T-helper 2 cell treated with Interferon-gamma antibody and Interleukin-4, amounts not matched to agents 100 ng/mL and 5 ng/mL, for 36 hours (primary cell): Measurements from ENCODE around the gene ATAT1. TPM values are rescaled to one million over a fixed set of nuclear protein-coding genes. Genes with fewer than 3 reads are reported as not detected.

Experiments
- intact Hi-C: fragments of 100-400 bp; cut with micrococcal nuclease; formaldehyde crosslinking; loops from one replicate; pipeline ENCODE4 v1.15.1; 2023
- total RNA-seq: library from RNA; stranded (reverse); gene quantifications from 2 replicates; pipeline ENCODE4 v1.2.3, GENCODE V29; 2022

The ATAT1 gene
- 9.0 and 9.6 TPM in 2 replicates for total RNA-seq

DNA sequence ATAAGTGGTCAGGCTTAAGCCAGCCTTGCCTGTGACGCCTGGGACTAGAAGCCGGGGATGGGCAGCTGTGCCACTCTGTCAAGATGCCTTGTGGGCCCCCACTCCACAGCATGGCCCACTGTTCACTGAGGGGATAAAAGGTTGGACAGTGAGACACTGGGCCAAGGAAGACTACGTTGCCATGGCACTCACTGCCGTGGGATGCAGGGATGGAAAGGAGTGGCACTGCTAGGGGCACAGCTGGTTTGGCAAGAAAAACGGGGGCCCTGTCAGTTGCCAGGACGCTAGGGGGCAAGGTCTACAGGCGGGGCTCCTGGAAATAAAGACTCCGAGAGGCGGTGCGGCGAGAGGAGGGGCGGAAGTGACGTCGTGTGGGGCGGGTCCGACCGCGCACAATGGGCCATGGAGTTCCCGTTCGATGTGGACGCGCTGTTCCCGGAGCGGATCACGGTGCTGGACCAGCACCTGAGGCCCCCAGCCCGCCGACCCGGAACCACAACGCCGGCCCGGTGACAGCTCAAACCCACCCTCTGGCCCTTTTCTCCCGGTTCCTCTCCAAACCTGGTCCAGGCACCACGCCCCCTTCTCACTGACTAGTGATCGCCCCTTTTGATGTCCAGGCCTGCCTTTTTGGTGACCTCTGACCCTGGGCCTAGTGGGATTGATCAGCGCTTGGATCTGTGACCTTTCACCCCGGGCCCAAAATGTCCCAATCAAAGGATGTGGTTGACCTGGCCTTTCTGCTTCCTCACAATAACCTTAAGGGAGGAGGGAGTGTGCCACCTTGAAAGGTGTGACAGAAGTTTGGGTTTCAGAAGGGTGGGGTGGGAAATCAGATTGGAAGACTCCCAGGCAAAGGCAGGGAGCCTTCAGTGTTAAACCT is at the start of gene ATAT1:
Gene ATAT1 (plus strand): TSS at position 391 of the 883 bp plus-strand sequence.
- intact Hi-C loops: loop anchor here (1.0 kb wide), 3 partner anchors 9 to 47 kb away; partner anchors contain the start of genes C6orf136, DHX16, MRPS18B and PPP1R10

DNA sequence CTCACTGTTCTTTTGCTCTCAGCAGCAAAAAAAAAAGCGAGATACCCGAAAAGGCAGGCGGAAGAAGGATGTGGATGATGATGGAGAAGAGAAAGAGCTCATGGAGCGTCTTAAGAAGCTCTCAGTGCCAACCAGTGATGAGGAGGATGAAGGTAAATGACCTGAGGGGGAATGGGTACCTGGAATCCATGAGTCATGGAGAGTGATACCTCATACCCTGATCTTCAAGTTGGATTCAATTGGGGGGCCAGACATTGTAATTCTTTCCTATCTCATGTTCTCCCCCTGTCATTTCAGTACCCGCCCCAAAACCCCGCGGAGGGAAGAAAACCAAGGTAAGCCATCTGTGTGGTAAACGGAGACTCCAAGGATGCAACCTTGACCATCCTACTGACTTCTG is 48.6 kb upstream of the ATAT1 start:
- intact Hi-C loops: no loop called here

DNA sequence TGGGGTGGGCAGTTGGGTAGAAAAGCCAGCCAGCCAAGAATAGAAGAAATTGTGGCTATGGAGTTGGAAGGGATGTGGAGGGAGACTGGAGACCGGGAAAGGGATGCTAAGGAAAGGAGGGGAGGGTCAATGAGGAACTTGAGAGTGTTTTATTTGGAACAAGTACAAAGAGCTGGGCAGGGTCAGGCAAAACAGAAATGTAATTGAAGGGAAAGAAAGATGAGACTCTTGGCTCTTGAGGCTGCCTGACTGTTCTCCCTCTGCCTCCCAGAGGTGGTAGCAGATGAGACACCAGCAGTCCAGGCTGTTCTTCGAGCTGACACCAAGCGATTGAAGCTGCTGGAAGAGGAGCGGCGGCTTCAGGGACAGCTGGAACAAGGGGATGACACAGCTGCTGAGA is 42.8 kb upstream of the ATAT1 start:
- intact Hi-C loops: no loop called here

DNA sequence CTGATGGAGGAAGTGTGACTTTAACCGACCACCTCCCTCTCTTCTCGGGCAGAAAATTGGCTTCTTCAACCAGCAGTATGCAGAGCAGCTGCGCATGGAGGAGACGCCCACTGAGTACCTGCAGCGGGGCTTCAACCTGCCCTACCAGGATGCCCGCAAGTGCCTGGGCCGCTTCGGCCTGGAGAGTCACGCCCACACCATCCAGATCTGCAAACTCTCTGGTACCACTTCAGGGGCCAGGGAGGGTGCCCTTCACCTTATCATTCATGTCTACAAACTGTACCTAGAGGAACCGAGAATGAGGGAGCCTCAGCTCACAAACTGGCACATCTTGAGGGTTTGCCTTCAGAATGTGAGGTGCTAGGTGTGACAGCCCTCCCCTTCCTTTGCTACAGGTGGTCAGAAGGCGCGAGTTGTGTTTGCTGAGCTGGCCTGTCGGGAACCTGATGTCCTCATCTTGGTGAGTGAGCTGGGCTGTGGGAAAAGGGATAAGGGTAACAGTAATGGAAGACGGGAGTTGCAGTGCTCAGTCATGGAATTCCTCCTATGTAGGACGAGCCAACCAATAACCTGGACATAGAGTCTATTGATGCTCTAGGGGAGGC is 36.8 kb upstream of the ATAT1 start:
- intact Hi-C loops: no loop called here

DNA sequence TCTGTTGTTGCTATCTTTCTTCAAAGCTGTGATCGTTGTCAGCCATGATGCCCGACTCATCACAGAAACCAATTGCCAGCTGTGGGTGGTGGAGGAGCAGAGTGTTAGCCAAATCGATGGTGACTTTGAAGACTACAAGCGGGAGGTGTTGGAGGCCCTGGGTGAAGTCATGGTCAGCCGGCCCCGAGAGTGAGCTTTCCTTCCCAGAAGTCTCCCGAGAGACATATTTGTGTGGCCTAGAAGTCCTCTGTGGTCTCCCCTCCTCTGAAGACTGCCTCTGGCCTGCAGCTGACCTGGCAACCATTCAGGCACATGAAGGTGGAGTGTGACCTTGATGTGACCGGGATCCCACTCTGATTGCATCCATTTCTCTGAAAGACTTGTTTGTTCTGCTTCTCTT is 36.2 kb upstream of the ATAT1 start:
- intact Hi-C loops: no loop called here

DNA sequence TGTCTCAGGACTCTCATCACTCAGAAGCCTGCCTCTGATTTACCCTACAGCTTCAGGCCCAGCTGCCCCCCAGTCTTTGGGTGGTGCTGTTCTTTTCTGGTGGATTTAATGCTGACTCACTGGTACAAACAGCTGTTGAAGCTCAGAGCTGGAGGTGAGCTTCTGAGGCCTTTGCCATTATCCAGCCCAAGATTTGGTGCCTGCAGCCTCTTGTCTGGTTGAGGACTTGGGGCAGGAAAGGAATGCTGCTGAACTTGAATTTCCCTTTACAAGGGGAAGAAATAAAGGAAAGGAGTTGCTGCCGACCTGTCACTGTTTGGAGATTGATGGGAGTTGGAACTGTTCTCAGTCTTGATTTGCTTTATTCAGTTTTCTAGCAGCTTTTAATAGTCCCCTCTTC is 35.7 kb upstream of the ATAT1 start:
- intact Hi-C loops: no loop called here

DNA sequence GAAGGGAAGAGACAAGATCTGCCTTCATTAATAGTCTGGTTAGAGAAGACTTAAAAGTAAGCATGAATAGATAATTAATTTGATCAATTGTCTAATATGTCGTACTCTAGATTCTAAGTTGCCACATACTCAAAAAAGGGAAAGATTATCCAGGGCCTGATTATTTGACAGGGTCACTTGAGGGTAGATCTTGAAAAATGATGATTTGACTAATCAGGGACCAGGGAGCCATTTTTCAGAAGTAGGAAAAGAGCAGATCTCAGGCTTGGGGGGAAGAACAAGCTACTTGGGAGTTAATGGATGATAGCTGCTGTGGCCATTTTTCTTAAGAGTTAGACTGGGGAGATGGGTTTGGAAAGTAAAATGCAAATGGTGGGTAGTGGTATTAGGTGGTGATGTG is 34.4 kb upstream of the ATAT1 start:
- intact Hi-C loops: no loop called here

DNA sequence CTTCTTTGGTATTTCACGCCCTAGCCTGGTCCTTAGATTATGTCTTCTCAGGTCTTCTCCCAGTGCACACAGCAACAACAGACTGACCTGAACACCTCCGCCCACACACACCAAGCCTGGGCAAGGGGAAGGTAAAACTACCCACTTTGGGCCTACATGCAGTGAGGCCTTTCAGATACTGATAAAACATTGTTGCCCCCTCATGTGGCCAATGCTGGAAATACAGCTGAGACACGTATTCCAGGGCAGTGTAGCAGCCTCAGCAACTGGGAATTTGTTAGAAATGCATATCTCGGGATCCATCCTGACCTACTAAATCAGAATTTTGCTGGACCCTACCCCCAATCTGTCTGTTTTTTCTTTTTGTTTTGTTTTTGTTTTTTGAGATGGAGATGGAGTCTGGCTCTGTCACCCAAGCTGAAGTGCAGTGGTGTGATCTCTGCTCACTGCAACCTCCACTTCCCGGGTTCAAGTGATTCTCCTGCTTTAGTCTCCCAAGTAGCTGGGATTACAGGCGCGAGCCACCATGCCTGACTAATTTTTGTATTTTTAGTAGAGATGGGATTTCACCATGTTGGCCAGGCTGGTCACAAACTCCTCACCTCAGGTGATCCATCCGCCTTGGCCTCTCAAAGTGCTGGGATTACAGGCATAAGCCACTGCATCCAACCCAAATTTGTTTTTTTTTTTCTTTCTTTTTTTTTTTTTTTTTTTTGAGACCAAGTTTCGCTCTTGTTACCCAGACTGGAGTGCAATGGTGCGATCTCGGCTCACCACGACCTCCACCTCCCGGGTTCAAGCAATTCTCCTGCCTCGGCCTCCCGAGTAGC is 29.1 kb upstream of the ATAT1 start:
- intact Hi-C loops: loop anchor here (1.0 to 2.0 kb wide), 3 partner anchors 56 to 115 kb away; no protein-coding TSS in a partner anchor

DNA sequence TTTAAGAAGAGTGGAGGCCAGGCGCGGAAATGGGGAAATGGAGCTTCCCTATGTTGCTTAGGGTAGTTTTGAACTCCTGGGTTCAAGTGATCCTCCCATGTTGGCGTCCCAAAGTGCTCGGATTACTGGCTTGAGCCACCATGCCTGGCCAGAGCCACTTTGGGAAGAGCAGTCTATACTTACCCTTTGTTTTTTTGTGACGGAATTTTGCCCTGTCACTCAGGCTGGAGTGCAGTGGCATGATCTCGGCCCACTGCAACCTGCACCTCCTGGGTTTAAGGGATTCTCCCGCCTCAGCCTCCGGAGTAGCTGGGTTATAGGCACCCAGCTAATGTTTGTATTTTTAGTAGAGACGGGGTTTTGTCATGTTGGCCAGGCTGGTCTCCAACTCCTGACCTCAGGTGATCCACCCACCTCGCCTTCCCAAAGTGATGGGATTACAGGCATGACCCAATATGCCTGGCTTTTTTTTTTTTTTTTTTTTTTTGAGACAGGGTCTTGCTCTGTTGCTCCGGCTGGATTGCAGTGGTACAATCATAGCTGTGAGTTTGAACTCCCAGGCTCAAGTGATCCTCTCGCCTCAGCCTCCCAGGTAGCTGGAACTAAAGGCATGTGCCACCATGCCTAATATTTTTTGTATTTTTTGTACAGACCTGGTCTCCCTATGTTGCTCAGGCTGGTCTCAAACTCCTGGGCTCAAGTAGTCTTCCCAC is 27.6 kb upstream of the ATAT1 start:
- intact Hi-C loops: no loop called here

DNA sequence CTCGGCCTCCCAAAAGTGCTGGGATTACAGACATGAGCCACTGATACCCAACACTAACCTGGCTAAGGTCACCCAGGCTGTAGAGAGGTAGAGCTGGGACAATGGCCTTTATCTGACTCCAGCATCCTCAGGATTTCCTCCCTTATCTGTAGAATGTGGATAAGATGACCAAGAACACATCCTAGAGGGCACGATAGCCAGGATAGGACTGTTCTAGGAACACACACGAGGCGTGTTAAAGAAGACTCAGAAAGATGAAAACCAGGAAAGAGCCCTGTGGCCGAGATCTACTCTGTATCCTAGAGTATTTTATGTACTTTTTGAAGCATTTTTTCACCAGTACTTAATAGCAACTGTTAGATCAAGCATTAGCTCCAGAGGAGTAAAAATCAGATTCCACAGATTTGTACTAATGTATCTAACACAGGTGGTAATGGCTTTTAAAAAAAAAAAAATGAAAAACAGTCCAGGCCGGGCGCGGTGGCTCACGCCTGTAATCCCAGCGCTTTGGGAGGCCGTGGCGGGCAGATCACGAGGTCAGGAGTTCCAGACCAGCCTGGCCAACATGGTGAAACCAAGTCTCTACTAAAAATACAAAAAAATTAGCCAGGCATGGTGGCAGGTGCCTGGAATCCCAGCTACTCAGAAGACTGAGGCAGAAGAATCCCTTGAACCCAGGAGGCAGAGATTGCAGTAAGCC is 26.9 kb upstream of the ATAT1 start:
- intact Hi-C loops: no loop called here

DNA sequence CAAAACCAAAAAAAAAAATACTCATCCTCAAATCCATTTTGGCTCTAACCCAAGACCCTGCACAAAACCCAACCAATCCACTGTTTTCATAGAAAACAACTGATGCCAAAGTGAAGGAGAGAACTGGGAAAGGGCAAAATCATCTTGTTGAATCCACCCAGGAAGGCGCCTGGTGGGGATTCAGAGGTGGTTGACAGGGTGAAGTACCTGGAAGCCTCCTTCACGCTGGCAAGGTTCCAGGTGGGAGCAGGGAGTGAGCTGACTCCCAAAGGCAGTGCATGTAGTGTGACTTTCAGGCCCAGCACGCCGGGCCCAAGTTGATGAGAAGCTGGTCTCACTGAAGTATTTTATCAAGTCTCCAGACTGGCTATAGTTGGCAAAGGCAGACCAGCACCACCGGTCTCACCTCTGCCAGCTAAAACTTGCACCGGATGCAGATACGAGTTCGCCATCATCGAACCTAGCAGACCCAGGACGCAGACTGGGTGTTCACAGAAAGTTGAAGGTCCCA is 26.2 kb upstream of the ATAT1 start:
- intact Hi-C loops: no loop called here

DNA sequence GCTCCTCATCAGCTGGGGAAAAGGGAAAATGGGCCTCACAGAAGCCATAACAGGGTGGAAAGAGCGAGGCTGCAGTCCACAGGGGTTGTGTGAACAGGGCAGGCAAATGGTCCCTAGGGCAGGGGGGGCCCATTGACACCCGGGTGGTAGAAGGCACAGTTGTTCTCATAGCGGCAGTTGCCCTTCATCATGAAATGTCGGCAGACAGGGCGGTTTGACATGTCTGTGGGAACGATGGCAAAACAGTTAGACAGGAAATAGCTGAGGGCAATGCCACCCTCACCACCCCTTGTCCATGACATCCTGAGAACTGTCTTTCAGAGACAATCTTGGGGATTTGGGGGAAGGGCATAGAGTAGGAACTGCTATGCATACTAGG is 25.2 kb upstream of the ATAT1 start:
- intact Hi-C loops: no loop called here

DNA sequence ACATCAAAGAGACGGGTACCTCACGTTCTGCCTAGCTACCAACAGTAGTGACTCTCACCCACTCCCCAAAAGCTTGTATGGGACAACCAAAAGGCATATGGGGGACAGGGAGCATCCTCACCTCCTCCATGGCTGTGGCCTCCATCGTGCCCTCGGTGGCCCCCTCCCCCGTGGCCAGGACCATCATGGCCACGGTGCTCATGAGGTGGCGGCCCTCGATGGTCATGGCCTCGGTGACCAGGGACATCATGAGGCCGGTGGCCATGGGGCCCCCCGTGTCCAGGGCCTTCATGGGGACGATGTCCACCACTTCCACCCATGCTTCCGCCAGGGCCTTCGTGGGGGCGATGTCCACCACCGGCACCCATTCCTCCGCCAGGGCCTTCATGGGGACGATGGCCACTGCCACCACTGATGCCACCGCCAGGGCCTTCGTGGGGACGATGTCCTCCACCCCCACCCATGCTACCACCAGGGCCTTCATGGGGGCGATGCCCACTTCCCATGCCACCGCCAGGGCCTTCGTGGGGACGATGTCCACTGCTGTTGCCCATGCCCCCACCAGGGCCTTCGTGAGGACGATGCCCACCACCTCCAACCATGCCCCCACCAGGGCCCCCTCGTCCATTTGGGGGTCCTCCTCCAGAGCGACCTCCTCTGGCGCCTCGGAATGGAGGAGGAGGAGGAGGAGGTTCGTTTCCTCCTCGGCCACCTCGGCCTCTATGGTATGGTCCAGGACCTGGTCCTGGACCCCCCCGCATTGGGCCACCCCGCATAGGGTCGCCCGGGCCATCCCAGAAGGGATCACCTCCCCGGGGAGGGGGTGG is 24.6 kb upstream of the ATAT1 start:
- intact Hi-C loops: no loop called here

DNA sequence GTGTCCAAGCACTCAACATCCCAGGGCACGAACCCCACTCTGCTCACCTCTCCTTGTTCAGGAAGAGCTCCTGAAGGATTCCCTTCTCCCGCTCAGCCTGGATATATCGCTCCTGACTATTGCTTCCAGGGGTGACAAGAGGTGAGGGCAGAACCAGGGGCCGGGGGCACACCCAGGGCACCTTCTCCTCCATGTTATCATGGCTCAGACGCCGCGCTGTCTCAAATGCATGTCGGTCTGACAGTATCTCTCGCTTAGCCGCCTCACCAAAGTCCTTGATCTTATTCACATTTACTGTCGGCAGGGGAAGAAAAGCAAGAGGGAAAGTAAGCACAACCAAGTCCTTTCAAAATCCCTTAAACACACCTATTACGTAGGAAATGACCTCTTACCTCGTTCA is 22.7 kb upstream of the ATAT1 start:
- intact Hi-C loops: no loop called here

DNA sequence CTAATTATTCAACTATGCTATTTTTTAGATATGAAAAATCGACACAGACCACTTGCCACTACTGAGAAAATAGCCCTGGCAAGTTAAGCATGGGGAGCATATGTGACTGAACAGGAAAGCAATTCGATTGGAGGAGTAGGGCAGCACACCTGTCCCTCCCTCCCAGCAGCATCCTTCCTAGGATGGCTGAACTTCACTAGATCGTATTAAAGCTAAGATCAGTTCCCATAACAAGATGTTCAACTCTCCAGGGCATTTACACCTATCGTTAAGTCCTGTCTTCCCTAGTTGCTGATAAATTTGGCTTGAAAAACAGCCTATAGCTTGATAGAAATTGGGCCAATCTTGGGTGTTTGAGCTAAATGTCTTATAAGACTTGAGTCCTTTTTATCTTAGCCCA is 16.6 kb upstream of the ATAT1 start:
- intact Hi-C loops: loop anchor here (10.0 kb wide), 1 partner anchor 285 kb away; the partner anchor contains the start of gene TRIM39

DNA sequence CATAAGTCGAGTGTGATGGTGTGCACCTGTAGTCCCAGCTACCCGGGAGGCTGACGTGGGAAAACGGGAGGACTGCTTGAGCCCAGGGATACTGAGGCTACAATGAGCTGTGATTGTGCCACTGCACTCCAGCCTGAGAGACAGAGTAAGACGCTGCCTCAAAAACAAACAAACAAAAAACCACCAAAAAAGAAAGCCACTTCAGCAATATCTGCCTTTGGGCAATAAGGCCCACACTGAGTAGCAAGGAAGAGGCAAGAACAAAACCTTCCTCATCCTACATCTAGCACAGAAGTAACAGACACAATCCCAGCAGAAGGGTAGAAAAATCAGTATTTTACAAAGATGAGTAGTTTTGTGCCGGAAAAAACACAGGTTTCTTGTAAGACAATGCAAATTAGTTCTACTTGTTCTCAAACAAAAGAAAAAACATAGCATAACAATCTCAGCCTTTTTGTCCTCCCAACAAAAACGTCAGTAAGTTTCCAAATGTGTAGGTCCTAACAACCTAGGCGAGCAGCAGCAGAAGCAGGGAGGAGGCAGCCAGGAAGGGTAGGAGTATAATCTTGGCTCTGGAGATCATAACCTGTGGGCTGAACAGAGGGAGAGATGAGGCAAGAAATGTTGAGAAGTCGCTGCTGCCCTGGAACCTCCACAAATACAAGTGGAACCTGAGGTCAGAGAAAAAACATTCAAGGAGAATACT is 15.4 kb upstream of the ATAT1 start:
- intact Hi-C loops: loop anchor here (10.0 kb wide), 1 partner anchor 287 kb away; the partner anchor contains the start of gene TRIM39

DNA sequence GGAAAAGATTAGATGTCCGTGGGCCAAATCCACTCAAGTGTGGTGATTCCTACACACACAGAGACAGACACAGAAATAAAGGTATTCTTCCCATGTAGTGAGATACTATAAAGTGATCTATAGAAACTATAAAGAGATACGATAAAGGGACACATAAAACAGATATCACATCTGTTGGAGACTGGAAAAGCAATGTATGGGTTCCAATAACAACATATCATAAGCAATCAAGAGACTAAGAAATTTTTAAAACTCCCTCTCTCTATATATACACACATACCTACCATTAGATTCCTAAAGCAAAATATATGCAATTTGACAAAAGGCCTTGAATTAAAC is 14.8 kb upstream of the ATAT1 start:
- intact Hi-C loops: loop anchor here (10.0 kb wide), 1 partner anchor 287 kb away; the partner anchor contains the start of gene TRIM39

DNA sequence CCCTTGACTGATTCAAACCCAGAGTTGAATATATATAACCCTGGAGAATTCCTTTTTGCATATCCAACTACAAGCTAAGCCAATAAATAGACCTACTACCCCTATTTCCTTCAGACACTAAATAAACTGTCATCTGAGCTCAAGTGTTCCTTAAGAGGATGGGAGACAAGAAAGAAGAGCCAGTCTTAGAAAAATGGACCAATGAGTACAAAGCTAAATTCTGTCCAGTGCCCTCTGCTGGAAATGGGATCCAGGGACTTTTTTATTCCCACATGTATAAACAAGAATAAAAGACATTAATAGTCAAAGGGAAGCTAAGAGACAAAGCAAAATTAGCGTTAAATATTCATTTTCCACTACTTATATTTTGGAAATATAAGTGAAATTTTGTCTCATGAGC is 14.5 kb upstream of the ATAT1 start:
- intact Hi-C loops: loop anchor here (10.0 kb wide), 1 partner anchor 287 kb away; the partner anchor contains the start of gene TRIM39
